ENCODE data around the gene REEP6.
"Not testable (repeated sequence)": the region's sequence is repeated elsewhere in the genome, so short reads cannot be mapped to it uniquely, and the experiment has no call there.

Gene REEP6

GRCh38 chr19:1491849-1492170 lies 829 bp downstream of the REEP6 start:
- DNase-seq = no peak

- DNase-seq = no peak
Observed at GRCh38 chr19:1492474-1493006, 1.6 kb downstream of the REEP6 start.

GRCh38 chr19:1494115-1494815 lies 3.3 kb downstream of the REEP6 start:
- no peak for DNase-seq

GRCh38 chr19:1495051-1495798 lies 4.2 kb downstream of the REEP6 start:
- DNase-seq = no peak

GRCh38 chr19:1495799-1496713 lies 5.1 kb downstream of the REEP6 start:
- DNase-seq = no peak

GRCh38 chr19:1496714-1497577 lies 6.0 kb downstream of the REEP6 start:
- DNase-seq = no peak

- DNase-seq = no peak
Observed at GRCh38 chr19:1497578-1498235, 6.7 kb downstream of the REEP6 start.

- DNase-seq = not testable (repeated sequence)
Observed at GRCh38 chr19:1499231-1499630, 8.2 kb downstream of the REEP6 start.

- no peak for DNase-seq
Observed at GRCh38 chr19:1501200-1501595, 10.2 kb downstream of the REEP6 start.

- DNase-seq = no peak
Observed at GRCh38 chr19:1502433-1503088, 11.6 kb downstream of the REEP6 start.

- no peak for DNase-seq
Observed at GRCh38 chr19:1503089-1503924, 12.3 kb downstream of the REEP6 start.

GRCh38 chr19:1503925-1504773 lies 13.2 kb downstream of the REEP6 start:
- DNase-seq = no peak

- no peak for DNase-seq
Observed at GRCh38 chr19:1505012-1505411, 14.0 kb downstream of the REEP6 start.

GRCh38 chr19:1505991-1506881 lies 15.3 kb downstream of the REEP6 start:
- no peak for DNase-seq

GRCh38 chr19:1507192-1507660 lies 16.2 kb downstream of the REEP6 start:
- no peak for DNase-seq

GRCh38 chr19:1507763-1508506 lies 17.0 kb downstream of the REEP6 start:
- DNase-seq = peak; percentile 60

GRCh38 chr19:1508507-1508856 lies 17.5 kb downstream of the REEP6 start:
- no peak for DNase-seq
